C4-2B (cell line): Measurements from ENCODE around the gene TALDO1.

Experiments used
- H3K27ac ChIP-seq: fragments of 450-650 bp; 2 replicates; pipeline ENCODE4 v1.5.1; 2017
- CTCF ChIP-seq: fragments of 450-650 bp; conservative IDR thresholded peaks from 2 replicates; pipeline ENCODE4 v1.5.1; 2017; ENCODE audit warnings: mild to moderate bottlenecking
- ZFX ChIP-seq: fragments of 450-650 bp; IDR thresholded peaks from 2 replicates; pipeline ENCODE4 v1.6.1; 2017

TALDO1 gene

GRCh38 chr11:802693-803466, 55.6 kb downstream of the TALDO1 start:
- no peak overlapping the region for H3K27ac ChIP-seq
- TF ChIP-seq CTCF (no peak), ZFX (no peak)

GRCh38 chr11:803467-803742, 56.1 kb downstream of the TALDO1 start:
- TF ChIP-seq ZFX (no peak), CTCF (no peak)
- H3K27ac ChIP-seq, result no peak overlapping the region

- TF ChIP-seq CTCF (no peak), ZFX (no peak)
- peak overlapping the region; percentile 84 for H3K27ac ChIP-seq
Observed at GRCh38 chr11:803770-804598, 56.7 kb downstream of the TALDO1 start.

GRCh38 chr11:804599-804964, 57.3 kb downstream of the TALDO1 start:
- peak overlapping the region; percentile 84 for H3K27ac ChIP-seq
- TF ChIP-seq CTCF (no peak), ZFX (no peak)

GRCh38 chr11:808427-809286, 61.4 kb downstream of the TALDO1 start:
- peak overlapping the region; percentile 96 for H3K27ac ChIP-seq
- TF ChIP-seq ZFX, result no peak
- no peak; the same call in 1 of the 2 replicates for TF ChIP-seq CTCF

GRCh38 chr11:809287-810039, 62.2 kb downstream of the TALDO1 start, which contains the start of gene RPLP2:
TSS of gene RPLP2 (plus strand) at chr11:809967. CDS start at chr11:810235, 268 bp downstream.
- H3K27ac ChIP-seq, result peak within 1 kb of the TSS; percentile 96
- TF ChIP-seq ZFX (peak; percentile 99), CTCF (no peak)
